GM20000 (cell line): ENCODE data around the gene SCD.

ENCODE experiments used
- DNase-seq: peaks from one replicate; pipeline ENCODE4 v3.0.0; 2012; ENCODE audit warnings: low spot score
- CTCF ChIP-seq: IDR thresholded peaks from 2 replicates; pipeline ENCODE4 v1.5.1; 2012; ENCODE audit warnings: mild to moderate bottlenecking, control low read depth; ENCODE audit errors: extremely low read depth, missing control alignments

The SCD gene

GRCh38 chr10:100311298-100311697 is 35.7 kb upstream of the SCD start:
- TF ChIP-seq CTCF, result no peak
- DNase-seq, result no peak

GRCh38 chr10:100315615-100316014 is 31.4 kb upstream of the SCD start:
- DNase-seq, result no peak
- TF ChIP-seq CTCF, result no peak

GRCh38 chr10:100318207-100318606 is 28.8 kb upstream of the SCD start:
- DNase-seq, result no peak
- TF ChIP-seq CTCF, result no peak

GRCh38 chr10:100319707-100320402 is 27.2 kb upstream of the SCD start:
- TF ChIP-seq CTCF, result no peak
- no peak for DNase-seq

- no peak for TF ChIP-seq CTCF
- DNase-seq, result no peak
Measured at GRCh38 chr10:100325158-100325557, 21.9 kb upstream of the SCD start.

GRCh38 chr10:100327007-100327717 is 19.9 kb upstream of the SCD start:
- DNase-seq, result peak; percentile 85
- no peak for TF ChIP-seq CTCF

- TF ChIP-seq CTCF, result no peak
- DNase-seq, result no peak
Measured at GRCh38 chr10:100327718-100328009, 19.4 kb upstream of the SCD start.
